GM23248 (cell line): ENCODE results near the gene BBS7.

Experiments used
- EZH2 ChIP-seq: fragments of 200-600 bp; sonication (generic); IDR thresholded peaks from 2 replicates; pipeline ENCODE4 v1.6.1; 2018; ENCODE audit warnings: antibody characterized with exemption, mild to moderate bottlenecking; ENCODE audit not compliant: insufficient read depth, poor library complexity, severe bottlenecking
- EZH2phosphoT487 ChIP-seq: fragments of 200-600 bp; sonication (generic); IDR thresholded peaks from 2 replicates; pipeline ENCODE4 v1.6.1; 2018; ENCODE audit warnings: antibody characterized with exemption, moderate library complexity, mild to moderate bottlenecking, low read depth; ENCODE audit not compliant: insufficient read depth

DNA sequence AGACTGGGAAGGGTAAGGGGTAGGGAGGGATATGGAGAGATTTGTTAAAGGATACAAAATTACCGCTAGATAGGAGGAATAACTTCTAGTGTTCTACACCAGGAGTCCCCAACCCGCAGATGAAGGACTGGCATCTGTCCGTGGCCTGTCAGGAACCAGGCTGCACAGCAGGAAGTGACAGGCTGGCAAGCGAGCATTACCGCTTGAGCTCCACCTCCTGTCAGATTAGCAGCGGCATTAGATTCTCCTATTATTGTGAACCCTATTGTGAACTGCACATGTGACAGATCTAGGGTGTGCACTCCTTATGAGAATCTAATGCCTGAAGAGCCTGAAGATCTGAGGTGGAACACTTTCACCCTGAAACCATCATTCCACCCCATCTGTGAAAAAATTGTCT is 27.9 kb upstream of the BBS7 start:
- TF ChIP-seq EZH2phosphoT487 (no peak), EZH2 (no peak)
